HG03460 (cell line): ENCODE measurements around the gene CEMIP2.
"Not testable (repeated sequence)": the region's sequence is repeated elsewhere in the genome, so short reads cannot be mapped to it uniquely, and the experiment has no call there.

Experiments used
- ATAC-seq: cut with Tn5 transposase; IDR thresholded peaks from one replicate; pipeline ENCODE4 v1.9.1; 2021; ENCODE audit not compliant: unreplicated experiment

The CEMIP2 gene

GRCh38 chr9:71719562-71719961 is 48.8 kb downstream of the CEMIP2 start:
- no peak for ATAC-seq

GRCh38 chr9:71719088-71719487 is 49.2 kb downstream of the CEMIP2 start:
- ATAC-seq: no peak

- no peak for ATAC-seq
These were observed 52.0 kb downstream of the CEMIP2 start for GRCh38 chr9:71716138-71716909.

DNA sequence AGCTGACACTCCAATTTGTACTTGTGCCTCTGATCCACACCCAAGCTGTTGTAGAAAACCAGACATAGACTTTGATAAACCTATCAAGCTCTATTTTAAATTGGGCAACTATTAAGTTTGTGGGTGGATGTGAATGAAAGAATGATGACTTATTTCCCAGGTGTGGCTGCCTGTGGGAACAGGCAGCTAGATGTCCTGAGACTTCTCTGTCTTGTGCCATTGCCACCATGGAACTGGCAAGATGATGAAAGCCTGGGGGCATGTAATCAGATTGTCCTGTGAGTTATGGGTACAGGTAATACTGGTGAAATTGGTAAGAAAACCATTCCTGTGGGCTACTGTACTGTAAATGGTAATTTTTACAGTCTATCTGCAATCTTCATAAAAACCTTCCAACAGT is 57.5 kb downstream of the CEMIP2 start:
- ATAC-seq: no peak

- ATAC-seq: no peak
These were observed 58.1 kb downstream of the CEMIP2 start for GRCh38 chr9:71710201-71710600.

- no peak for ATAC-seq
These were observed 58.9 kb downstream of the CEMIP2 start for GRCh38 chr9:71709384-71709783.

- ATAC-seq: no peak
These were observed 62.1 kb downstream of the CEMIP2 start for GRCh38 chr9:71706176-71706575.

DNA sequence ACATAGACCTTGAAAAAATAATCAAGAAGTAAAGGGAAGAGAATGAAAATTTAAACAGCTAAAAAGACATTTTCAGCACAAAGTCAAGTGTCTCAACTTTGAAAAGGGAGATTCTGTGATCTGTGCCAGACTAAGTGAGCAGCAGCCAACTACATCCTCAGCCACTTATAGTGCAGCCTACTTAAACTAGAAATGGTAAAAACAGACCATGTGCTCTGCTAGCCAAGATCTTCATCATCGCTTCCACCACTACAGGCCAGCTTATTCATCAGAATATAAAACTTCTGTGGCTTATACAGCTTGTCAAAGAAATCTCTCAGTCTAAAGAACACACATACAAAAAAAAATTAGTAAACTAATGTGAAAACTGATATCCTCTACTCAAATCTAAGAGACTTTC is 63.5 kb downstream of the CEMIP2 start:
- ATAC-seq: no peak

- ATAC-seq: no peak
These were observed 65.0 kb downstream of the CEMIP2 start for GRCh38 chr9:71703172-71703872.

- ATAC-seq: no peak
These were observed 70.4 kb downstream of the CEMIP2 start for GRCh38 chr9:71697882-71698281.

DNA sequence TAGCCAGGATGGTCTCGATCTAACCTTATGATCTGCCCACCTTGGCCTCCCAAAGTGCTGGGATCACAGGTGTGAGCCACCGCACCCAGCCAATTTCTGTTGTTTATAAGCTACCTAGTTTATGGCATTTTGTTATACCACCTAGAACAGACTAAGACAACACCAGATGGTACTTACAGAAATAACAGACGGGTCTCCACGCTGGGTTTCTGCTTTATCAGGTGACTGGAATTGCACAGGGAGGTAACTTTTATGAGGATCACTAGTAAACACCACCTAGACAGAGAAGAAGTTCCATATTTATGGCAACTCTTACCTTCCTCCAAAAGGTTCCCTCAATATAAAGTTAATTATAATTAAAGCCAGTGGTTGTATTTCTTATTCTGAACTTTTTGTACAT is 74.0 kb downstream of the CEMIP2 start:
- no peak for ATAC-seq

DNA sequence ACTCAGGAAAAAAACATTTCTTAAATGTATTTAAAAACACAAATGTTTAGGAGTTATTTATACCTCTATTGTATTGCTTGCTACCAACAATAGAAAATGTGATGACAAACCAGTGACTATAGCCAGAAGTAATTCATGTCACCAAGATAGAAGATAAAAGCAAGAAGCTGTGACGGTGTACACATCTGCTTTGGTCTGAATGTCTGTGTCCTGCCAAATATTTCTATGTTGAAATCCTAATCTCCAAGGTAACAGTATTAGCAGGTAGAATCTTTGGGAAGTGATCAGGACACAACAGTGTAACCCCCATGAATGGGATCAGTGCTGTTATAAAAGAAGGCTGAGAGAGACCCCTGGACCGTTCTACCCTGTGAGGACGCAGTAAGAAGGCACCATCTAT is 74.7 kb downstream of the CEMIP2 start:
- ATAC-seq: no peak

- ATAC-seq: no peak
These were observed 76.0 kb downstream of the CEMIP2 start for GRCh38 chr9:71692337-71692736.

DNA sequence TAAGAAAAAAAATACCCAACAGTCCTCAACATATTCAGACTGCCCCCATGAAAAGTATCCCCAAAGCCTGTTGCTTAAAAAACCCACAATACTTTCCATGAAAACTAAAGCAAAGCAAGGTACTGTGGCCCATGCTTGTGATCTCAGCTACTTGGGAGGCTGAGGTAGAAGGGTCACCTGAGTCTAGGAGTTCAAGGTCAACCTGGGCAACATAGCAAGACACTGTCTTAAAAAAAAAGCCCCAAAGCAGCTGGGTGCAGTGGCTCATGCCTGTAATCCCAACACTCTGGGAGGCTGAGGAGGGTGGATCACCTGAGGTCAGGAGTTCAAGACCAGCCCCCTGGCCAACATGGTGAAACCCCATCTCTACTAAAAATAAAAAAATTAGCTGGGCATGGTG is 76.7 kb downstream of the CEMIP2 start:
- ATAC-seq: not testable (repeated sequence)

DNA sequence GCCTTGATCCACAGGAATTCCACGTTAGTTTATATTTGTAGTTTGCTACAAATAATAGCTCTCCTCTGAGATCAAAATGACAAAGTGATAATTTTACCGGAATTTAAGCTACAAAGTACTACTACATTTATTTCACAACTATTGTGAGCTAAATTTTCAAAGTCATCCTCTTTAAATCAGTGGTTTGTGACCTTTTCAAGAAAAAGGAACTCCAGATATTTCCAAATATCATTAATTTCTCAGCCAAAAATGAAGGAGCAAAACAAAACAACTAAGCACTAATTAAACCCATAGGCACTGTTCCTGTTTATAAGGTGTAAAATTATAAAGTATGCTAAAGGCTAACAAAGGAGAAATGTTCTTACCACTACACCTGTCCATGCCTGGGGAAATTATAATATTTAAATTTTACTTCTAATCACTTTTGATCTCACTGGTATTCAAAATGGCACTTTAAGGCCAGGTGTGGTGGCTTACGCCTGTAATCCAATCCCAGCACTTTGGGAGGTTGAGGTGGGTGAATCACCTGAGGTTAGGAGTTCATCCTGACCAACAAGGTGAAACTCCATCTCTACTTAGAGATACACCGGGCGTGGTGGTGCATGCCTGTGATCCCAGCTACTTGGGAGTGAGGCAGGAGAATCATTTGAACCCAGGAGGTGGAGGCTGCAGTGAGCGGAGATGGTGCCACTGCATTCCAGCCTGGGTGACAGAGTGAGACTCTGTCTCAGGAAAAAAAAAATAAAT is 77.5 kb downstream of the CEMIP2 start:
- no peak for ATAC-seq

DNA sequence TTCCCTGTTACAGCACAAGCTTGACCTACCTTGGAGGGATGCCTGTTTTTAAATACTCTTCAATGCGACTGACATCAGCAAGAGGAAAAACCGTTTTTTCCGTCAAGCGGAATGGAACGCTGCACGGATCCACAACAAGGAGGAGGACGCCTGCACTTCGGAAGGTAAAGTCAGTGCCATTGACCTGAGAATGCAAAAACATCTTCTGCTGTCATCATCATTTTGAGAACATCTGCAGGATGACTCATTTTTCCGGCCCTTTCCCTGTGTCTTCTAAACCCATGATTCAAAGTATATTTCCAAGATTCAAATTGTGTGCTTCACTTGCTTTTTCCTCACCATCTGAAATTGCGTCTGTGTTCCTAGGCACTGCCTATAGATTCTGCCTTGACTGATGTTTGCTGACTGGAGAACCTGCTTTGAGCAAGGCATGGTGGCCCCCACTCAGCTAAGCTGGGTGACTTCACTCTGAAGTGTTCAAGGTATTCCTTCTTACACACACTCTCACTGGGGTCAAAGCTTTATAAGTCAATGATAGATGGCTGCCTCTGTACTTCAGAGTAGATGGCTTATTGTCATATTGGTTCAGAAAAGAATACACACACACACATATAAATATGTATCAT is 78.1 kb downstream of the CEMIP2 start:
- ATAC-seq: no peak

- ATAC-seq: no peak
These were observed 80.6 kb downstream of the CEMIP2 start for GRCh38 chr9:71687676-71688075.

GRCh38 chr9:71685988-71686387 is 82.3 kb downstream of the CEMIP2 start:
- no peak for ATAC-seq

- peak; percentile 47 for ATAC-seq
These were observed 82.9 kb downstream of the CEMIP2 start for GRCh38 chr9:71685394-71685793.

GRCh38 chr9:71684566-71684965 is 83.7 kb downstream of the CEMIP2 start:
- no peak for ATAC-seq

DNA sequence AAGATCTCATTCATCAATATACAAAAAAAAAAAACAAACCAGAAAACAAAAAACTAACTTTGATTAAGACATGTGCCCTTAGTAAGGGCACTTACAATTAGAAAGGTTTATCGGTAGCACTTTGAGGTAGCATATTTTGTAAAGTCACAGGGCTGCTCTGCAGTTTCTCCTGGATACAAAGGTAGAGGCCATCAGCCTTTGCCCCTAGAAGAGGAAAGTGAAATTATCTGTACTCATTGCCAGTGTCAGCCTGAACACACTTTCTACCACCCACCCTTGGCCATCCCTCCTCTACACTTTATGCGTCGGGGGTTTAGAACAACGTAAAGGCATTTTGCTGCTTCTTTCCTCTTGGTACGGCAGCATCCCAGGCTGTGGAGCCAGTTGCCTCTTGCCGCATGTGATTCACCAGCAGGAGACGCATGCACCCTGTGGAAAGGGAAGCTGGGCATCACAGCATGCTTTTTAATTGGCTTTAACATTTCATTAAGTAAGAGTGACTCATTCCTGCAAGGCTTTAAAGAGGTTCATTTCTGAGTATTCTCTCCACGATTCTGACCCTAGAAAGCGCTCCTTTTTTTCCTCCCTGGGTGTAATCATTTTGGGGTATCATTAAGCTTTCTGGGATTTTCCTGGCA is 84.6 kb downstream of the CEMIP2 start:
- no peak for ATAC-seq
